Brain microvascular endothelial cell (primary cell): ENCODE measurements around the gene RAB35.
A peak's percentile ranks its signal among the peaks of the same experiment; 100 is the strongest.

Experiments
- DNase-seq: peaks from one replicate; pipeline ENCODE4 v3.0.0-alpha.2; 2020
- H3K27ac ChIP-seq: fragments of 250-450 bp; sonication (Bioruptor Pico); 2 replicates; pipeline ENCODE4 v1.5.1; 2020; ENCODE audit warnings: mild to moderate bottlenecking, moderate library complexity
- H3K27me3 ChIP-seq: fragments of 250-450 bp; sonication (Bioruptor Pico); replicated peaks from 2 replicates; pipeline ENCODE4 v1.5.1; 2020; ENCODE audit warnings: mild to moderate bottlenecking
- H3K36me3 ChIP-seq: fragments of 250-450 bp; sonication (Bioruptor Pico); replicated peaks from 2 replicates; pipeline ENCODE4 v1.5.1; 2020; ENCODE audit warnings: mild to moderate bottlenecking
- H3K4me3 ChIP-seq: 2 replicates; pipeline ENCODE4 v1.5.1; 2011; ENCODE audit warnings: low read depth, mild to moderate bottlenecking, control low read depth, low read length, moderate library complexity
- in situ Hi-C: cut with HindIII; loops from 2 replicates; pipeline ENCODE4 v1.10.0; 2017; ENCODE audit warnings: low sequenced_read_pairs, low pct_ligation_motif_present
- TF ChIP-seq, protein P1 (sequence below): IDR thresholded peaks from 2 replicates; pipeline ENCODE4 v1.5.1; 2011; ENCODE audit warnings: low read depth, mild to moderate bottlenecking, moderate library complexity, low read length, control low read depth, inconsistent platforms; ENCODE audit errors: missing control alignments

RAB35 gene

DNA sequence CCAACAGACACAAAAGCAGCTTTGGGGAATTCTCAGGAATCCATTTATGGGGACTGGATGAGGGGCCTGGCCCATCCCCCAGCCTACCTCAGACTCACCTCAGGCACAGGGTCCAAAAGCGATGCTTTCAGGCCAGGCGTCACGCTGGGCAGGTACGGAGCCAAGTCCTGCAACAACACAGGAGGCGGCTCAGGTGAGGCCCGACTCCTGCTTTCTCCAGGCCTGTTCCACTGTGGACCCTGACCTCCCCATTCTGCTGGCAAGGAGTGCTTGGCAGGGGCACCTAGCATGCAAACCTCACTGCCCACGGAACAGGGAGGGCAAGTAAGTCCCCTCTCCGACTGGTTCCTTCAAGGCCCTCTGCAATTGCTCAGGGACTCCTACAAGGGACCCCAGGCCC, 28.6 kb upstream of the RAB35 start:
- Histone ChIP-seq H3K4me3 (no peak overlapping the region), H3K27ac (no peak overlapping the region), H3K27me3 (no peaks in the 10 kb centered on the region), H3K36me3 (peaks cover 92% of the 10 kb centered on the region)
- in situ Hi-C loops, result no loop called here
- TF ChIP-seq, protein P1, sequence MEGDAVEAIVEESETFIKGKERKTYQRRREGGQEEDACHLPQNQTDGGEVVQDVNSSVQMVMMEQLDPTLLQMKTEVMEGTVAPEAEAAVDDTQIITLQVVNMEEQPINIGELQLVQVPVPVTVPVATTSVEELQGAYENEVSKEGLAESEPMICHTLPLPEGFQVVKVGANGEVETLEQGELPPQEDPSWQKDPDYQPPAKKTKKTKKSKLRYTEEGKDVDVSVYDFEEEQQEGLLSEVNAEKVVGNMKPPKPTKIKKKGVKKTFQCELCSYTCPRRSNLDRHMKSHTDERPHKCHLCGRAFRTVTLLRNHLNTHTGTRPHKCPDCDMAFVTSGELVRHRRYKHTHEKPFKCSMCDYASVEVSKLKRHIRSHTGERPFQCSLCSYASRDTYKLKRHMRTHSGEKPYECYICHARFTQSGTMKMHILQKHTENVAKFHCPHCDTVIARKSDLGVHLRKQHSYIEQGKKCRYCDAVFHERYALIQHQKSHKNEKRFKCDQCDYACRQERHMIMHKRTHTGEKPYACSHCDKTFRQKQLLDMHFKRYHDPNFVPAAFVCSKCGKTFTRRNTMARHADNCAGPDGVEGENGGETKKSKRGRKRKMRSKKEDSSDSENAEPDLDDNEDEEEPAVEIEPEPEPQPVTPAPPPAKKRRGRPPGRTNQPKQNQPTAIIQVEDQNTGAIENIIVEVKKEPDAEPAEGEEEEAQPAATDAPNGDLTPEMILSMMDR, result no peak
- DNase-seq, result no peak

DNA sequence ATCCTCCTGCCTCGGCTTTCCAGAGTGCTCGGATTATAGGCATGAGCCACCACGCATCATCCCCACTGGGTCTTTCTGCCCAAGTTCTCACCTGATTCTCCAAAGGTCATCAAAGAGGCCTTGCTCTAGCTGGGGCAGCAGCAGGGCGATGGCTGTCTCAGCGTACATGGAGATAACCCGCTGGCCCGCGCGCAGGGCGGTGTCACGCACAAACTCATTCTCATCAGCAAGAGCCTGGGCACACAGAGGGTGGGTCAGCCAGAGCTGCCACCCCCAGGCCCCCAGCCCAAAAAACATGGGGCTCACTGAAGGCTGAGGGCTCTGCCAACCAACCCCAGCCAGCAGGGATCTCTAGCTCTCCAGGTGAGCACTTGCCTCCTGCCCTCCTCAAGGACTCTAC, 27.7 kb upstream of the RAB35 start:
- H3K4me3 ChIP-seq, result no peak overlapping the region
- in situ Hi-C loops, result no loop called here
- H3K27ac ChIP-seq, result no peak overlapping the region
- H3K27me3 ChIP-seq, result no peaks in the 10 kb centered on the region
- peaks cover 89% of the 10 kb centered on the region for H3K36me3 ChIP-seq
- TF ChIP-seq, protein P1, result no peak
- DNase-seq, result no peak

DNA sequence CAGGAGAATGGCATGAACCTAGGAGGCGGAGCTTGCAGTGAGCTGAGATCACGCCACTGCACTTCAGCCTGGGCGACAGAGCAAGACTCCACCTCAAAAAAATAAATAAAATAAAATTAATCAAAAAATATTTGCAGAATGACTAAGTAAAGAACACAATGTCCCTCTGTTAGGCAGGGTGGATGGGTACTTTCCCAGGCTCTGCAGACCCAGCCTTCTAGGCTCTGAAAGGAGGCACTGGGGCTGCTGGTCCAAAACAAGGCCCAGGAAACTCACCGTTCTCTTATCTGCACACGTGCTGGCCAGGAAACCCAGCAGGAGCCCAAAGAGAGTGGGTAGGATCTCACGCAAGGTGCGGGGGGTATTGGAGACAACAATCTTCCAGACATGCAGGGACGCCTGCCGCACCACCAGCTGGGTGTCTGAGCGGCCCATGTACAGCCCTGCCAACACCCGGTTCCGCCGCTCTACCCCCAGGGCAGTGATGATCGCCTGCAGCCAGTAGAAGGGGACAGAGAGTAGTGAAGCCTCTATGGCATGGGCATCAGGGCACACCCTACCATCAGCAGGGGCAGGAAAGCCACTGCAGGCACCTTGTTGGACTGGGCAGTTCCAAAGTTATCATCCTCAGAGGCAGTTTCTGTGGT, 25.8 kb upstream of the RAB35 start:
- DNase-seq, result peak; percentile 79
- in situ Hi-C loops, result no loop called here
- TF ChIP-seq, protein P1, result no peak
- Histone ChIP-seq H3K36me3 (peaks cover 92% of the 10 kb centered on the region), H3K27ac (peak overlapping the region; percentile 78), H3K4me3 (no peak overlapping the region), H3K27me3 (no peaks in the 10 kb centered on the region)

DNA sequence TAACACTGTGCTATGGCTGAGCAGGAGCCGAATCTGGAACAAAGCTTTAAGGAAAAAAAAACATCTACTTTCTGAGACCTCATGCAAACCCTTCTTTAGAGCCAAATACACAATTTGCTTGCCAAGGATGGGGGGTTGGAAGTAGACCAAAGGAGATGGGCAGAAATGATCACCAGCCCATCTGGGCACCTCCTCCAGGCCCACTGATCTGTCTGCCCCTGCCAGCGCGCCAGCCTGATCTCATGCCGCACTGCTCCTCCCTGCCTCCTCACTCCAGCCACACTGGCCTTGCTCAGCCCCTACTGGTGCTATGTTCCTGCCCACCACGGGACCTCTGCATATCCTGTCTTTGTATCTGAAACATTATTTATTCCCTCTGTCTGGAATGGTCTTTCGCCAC, 24.8 kb upstream of the RAB35 start:
- no peaks in the 10 kb centered on the region for H3K27me3 ChIP-seq
- H3K4me3 ChIP-seq, result no peak overlapping the region
- H3K27ac ChIP-seq, result no peak overlapping the region
- peaks cover 92% of the 10 kb centered on the region for H3K36me3 ChIP-seq
- no peak for DNase-seq
- in situ Hi-C loops, result no loop called here
- TF ChIP-seq, protein P1, result no peak

DNA sequence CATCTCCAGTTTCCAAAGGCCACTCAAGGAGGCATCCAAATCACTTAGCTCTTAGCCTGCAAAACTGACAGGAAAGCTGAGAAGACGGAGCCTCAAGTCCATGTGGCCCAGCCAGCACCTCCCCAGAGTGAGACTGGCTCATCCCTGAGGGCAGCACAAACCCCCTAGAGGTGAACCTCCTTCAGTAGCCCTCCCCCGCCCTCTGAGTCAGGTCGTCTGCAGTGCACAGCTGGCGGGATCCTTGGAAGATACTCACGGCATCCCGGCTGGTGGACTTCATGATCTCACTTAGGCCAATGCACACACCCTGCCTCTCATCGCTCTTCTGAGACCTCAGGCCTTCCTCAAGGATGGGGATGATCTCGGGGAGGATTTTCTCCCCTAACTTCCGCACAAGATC, 24.1 kb upstream of the RAB35 start:
- H3K27ac ChIP-seq, result no peak overlapping the region
- in situ Hi-C loops, result no loop called here
- H3K36me3 ChIP-seq, result peaks cover 94% of the 10 kb centered on the region
- H3K27me3 ChIP-seq, result no peaks in the 10 kb centered on the region
- TF ChIP-seq, protein P1, result no peak
- no peak overlapping the region for H3K4me3 ChIP-seq
- DNase-seq, result no peak

DNA sequence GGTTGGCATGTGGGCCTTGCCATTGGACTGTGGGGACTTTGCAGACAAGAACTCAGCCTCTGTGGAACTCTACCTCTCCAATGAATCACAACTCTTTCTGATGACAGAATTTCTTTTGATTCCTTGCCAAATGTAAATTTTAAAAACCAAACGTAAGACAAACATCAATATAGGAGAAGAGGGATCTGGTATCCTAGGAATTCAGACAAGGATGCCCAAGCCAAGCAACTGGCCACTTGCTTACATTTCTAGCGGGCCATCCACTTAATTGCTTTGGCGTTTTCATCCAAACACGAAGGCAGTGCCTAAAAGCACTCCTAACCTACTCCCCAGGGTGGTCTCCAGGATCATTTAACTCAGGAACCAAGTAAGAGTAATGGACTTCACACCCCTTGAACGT, 23.4 kb upstream of the RAB35 start:
- in situ Hi-C loops, result loop anchor here (5.0 kb wide), 1 partner anchor 32 kb away; no protein-coding TSS in a partner anchor
- DNase-seq, result no peak
- no peak overlapping the region for H3K27ac ChIP-seq
- H3K36me3 ChIP-seq, result peaks cover 94% of the 10 kb centered on the region
- no peaks in the 10 kb centered on the region for H3K27me3 ChIP-seq
- no peak overlapping the region for H3K4me3 ChIP-seq
- TF ChIP-seq, protein P1, result no peak
